ENCODE data around the gene NR5A2. TPM values are rescaled to one million over a fixed set of nuclear protein-coding genes. Genes with fewer than 3 reads are reported as not detected.

NR5A2 gene
- total RNA-seq, 1 donor from 2014 or later = 0.07 TPM

- TF ChIP-seq, protein P1, sequence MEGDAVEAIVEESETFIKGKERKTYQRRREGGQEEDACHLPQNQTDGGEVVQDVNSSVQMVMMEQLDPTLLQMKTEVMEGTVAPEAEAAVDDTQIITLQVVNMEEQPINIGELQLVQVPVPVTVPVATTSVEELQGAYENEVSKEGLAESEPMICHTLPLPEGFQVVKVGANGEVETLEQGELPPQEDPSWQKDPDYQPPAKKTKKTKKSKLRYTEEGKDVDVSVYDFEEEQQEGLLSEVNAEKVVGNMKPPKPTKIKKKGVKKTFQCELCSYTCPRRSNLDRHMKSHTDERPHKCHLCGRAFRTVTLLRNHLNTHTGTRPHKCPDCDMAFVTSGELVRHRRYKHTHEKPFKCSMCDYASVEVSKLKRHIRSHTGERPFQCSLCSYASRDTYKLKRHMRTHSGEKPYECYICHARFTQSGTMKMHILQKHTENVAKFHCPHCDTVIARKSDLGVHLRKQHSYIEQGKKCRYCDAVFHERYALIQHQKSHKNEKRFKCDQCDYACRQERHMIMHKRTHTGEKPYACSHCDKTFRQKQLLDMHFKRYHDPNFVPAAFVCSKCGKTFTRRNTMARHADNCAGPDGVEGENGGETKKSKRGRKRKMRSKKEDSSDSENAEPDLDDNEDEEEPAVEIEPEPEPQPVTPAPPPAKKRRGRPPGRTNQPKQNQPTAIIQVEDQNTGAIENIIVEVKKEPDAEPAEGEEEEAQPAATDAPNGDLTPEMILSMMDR (IDR thresholded peaks at IDR 0.05) = no peak
- Mint-ChIP-seq H3K9me3 (no peaks in the 10 kb centered on the region), H3K36me3 (ENCODE audit: low read depth) (no peaks in the 10 kb centered on the region), H3K27ac (no peak overlapping the region), H3K27me3 (peaks cover 10% of the 10 kb centered on the region), H3K4me1 (peaks cover 12% of the 10 kb centered on the region), H3K4me3 (no peak overlapping the region)
- CTCF ChIA-PET = no interaction called here
- POLR2A ChIA-PET = no interaction called here
- intact Hi-C loops (cut with micrococcal nuclease) = no loop called here
- DNase-seq (no peak), ATAC-seq (ENCODE audit: low read depth) (no peak)
Measured at GRCh38 chr1:200178340-200178739, 150.8 kb downstream of the NR5A2 start.

DNA sequence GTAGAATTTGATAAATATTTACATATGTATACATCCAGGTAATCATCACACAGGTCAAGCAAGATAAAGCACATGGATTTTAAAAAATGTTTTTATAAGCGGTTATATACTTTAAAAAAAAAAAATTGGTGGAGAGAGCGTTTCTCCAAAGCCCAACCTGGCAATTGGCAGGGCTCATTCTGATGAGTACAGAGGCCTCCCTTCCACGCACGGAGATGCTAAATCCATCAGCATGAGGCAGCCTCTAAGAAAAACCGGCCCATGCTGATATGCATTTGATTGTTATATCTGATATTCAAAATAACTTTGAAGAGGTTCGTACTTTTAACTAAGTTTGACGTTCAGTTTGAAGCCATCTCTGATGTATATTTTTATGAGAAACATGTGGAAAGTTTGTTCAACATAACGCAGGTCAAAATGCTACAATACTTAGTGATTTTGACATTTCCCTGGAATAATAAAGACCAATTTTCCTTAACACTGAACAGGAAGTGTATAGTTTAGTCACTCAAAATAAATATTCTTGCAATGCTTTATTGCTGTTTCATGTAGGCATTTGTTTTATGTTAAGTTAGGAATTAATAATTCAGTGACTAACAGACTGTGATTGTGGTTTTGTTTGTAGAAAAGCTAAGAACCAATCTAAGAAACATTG, 151.7 kb downstream of the NR5A2 start:
- Mint-ChIP-seq H3K4me3 (no peak overlapping the region), H3K4me1 (peaks cover 12% of the 10 kb centered on the region), H3K27ac (no peak overlapping the region), H3K27me3 (peaks cover 10% of the 10 kb centered on the region), H3K36me3 (ENCODE audit: low read depth) (no peaks in the 10 kb centered on the region), H3K9me3 (no peaks in the 10 kb centered on the region)
- intact Hi-C loops (cut with micrococcal nuclease) = no loop called here
- DNase-seq = no peak
- CTCF ChIA-PET = no interaction called here
- POLR2A ChIA-PET = no interaction called here
- TF ChIP-seq, protein P1 (IDR thresholded peaks at IDR 0.05) = no peak
- ATAC-seq (ENCODE audit: low read depth) = no peak

DNA sequence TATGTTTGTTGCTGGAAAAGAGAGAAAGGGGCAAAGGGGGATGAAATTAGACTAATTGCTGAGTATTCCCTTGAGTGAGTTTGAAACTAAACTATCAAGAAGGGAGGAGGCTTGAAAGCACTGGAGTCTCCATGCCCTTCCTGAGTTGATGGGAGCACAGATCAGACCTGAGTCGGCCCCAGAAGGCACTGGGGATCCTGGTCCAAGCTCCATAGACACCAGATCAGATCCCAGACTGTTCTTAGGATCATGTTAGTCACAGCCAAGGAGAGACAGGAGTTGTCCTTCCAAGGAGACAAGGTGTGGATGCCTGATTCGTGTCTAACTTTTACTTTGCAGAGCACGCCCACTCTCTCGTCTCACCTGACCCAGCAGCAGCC, 152.3 kb downstream of the NR5A2 start:
- Mint-ChIP-seq H3K9me3 (no peaks in the 10 kb centered on the region), H3K4me1 (peaks cover 10% of the 10 kb centered on the region), H3K27ac (no peak overlapping the region), H3K27me3 (peaks cover 10% of the 10 kb centered on the region), H3K4me3 (no peak overlapping the region), H3K36me3 (ENCODE audit: low read depth) (no peaks in the 10 kb centered on the region)
- DNase-seq (no peak), ATAC-seq (ENCODE audit: low read depth) (no peak)
- POLR2A ChIA-PET = no interaction called here
- TF ChIP-seq, protein P1 (IDR thresholded peaks at IDR 0.05) = no peak
- intact Hi-C loops (cut with micrococcal nuclease) = loop anchor here (5.0 kb wide), 1 partner anchor 42 kb away; no protein-coding TSS in a partner anchor
- CTCF ChIA-PET = no interaction called here

GRCh38 chr1:200180821-200181220, 153.3 kb downstream of the NR5A2 start:
- Mint-ChIP-seq H3K36me3 (ENCODE audit: low read depth) (no peaks in the 10 kb centered on the region), H3K4me3 (no peak overlapping the region), H3K4me1 (peaks cover 18% of the 10 kb centered on the region), H3K27ac (no peak overlapping the region), H3K9me3 (no peaks in the 10 kb centered on the region), H3K27me3 (peaks cover 10% of the 10 kb centered on the region)
- CTCF ChIA-PET = no interaction called here
- no peak for ATAC-seq (ENCODE audit: low read depth)
- DNase-seq = no peak
- TF ChIP-seq, protein P1 (IDR thresholded peaks at IDR 0.05) = no peak
- POLR2A ChIA-PET = no interaction called here
- intact Hi-C loops (cut with micrococcal nuclease) = loop anchor here (5.0 kb wide), 1 partner anchor 44 kb away; no protein-coding TSS in a partner anchor

DNA sequence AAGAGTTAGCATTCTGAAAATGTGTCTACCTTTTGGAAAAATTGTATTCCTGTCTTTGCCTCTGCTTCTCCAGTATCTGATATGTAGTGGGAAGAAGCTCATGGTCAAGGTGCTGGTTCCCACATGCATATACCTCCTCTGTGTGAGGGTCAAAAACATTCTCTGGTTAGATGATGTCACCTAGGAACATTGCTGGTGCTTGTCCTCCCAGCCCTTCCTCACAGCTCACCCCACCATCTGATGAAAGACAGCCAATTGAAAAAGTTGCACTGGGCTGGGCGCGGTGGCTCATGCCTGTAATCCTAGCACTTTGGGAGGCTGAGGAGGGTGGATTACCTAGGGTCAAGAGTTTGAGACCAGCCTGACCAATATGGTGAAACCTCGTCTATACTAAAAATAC, 154.4 kb downstream of the NR5A2 start:
- no peak for ATAC-seq (ENCODE audit: low read depth)

More for the DNA sequence above, 154.4 kb downstream of the NR5A2 start:
- H3K4me3 Mint-ChIP-seq = no peak overlapping the region
- peaks cover 21% of the 10 kb centered on the region for H3K4me1 Mint-ChIP-seq
- intact Hi-C loops (cut with micrococcal nuclease) = loop anchor here (5.0 kb wide), 1 partner anchor 45 kb away; no protein-coding TSS in a partner anchor
- H3K36me3 Mint-ChIP-seq (ENCODE audit: low read depth) = no peaks in the 10 kb centered on the region
- TF ChIP-seq, protein P1 (IDR thresholded peaks at IDR 0.05) = no peak
- peaks cover 10% of the 10 kb centered on the region for H3K27me3 Mint-ChIP-seq
- CTCF ChIA-PET = no interaction called here
- no peaks in the 10 kb centered on the region for H3K9me3 Mint-ChIP-seq
- POLR2A ChIA-PET = no interaction called here
- no peak overlapping the region for H3K27ac Mint-ChIP-seq
- no peak for DNase-seq

All from activated B cell treated with CpG ODN at 0.5 μM for 24 hours (primary cell).